Stimulated activated memory B cell treated with anti-CD40 and anti-IgM and Interleukin-4, amounts not matched to agents 10 μg/mL and 1 μg/mL and 100 μg/mL, for 72 hours (primary cell): ENCODE results near the gene FNDC3B.

Source experiments
- ATAC-seq: fragments of 150-1000 bp; cut with Tn5 transposase; 2 replicates; pipeline ENCODE4 v1.10.0; 2021
- H3K27ac Mint-ChIP-seq: one replicate; pipeline ENCODE4 v1.8.0; 2022; ENCODE audit warnings: mild to moderate bottlenecking, mixed read lengths
- H3K27me3 Mint-ChIP-seq: one replicate; pipeline ENCODE4 v1.8.0; 2022; ENCODE audit warnings: mixed read lengths
- H3K36me3 Mint-ChIP-seq: one replicate; pipeline ENCODE4 v1.8.0; 2022; ENCODE audit warnings: mixed read lengths
- H3K4me1 Mint-ChIP-seq: one replicate; pipeline ENCODE4 v1.8.0; 2022; ENCODE audit warnings: mixed read lengths
- H3K4me3 Mint-ChIP-seq: one replicate; pipeline ENCODE4 v1.8.0; 2022; ENCODE audit warnings: mild to moderate bottlenecking, moderate library complexity, mixed read lengths
- H3K9me3 Mint-ChIP-seq: one replicate; pipeline ENCODE4 v1.8.0; 2022; ENCODE audit warnings: mixed read lengths

Gene FNDC3B

DNA sequence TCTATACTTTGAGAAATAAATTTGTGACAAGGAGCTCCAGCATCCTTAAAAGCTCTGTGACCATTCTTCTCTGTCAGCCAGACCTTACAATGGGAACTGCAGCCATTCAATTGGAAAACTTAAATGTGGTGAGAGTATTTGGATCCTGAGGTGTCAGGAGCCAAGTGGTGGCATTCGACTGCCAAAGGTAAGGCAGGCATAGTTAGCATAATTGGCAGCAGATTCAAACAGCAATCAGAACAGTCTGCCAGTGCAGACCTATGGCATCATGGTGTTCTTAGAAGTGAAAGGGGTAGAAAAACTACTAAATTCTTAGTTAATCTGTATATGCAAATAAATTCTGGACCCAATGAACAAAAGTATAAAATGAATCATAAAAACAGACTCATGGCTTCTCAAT lies 18.2 kb upstream of the FNDC3B start:
- H3K9me3 Mint-ChIP-seq: peaks cover 3% of the 10 kb centered on the region
- H3K36me3 Mint-ChIP-seq: no peaks in the 10 kb centered on the region
- H3K4me1 Mint-ChIP-seq: no peaks in the 10 kb centered on the region
- H3K27ac Mint-ChIP-seq: no peak overlapping the region
- no peaks in the 10 kb centered on the region for H3K27me3 Mint-ChIP-seq
- ATAC-seq: no peak
- H3K4me3 Mint-ChIP-seq: no peak overlapping the region

DNA sequence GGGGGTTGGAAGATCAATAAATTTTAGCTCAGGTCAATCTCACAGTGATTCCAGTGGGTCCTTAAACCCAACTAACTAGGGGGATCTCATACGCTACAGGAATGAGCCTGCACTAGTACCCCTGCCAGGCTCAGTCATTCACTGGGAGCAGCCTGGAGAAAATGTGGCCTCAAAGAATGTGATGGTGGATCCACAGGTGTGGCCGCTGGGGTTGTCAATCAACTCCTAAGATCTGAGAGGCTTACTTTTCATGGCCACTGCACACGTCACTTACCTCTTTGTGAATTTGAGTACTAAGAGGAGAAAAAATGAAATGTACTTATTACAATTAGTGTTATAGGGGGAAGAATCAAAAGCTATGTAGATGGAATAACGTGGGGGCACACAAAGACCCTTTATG lies 17.5 kb upstream of the FNDC3B start:
- Mint-ChIP-seq H3K27ac (no peak overlapping the region), H3K4me1 (no peaks in the 10 kb centered on the region), H3K4me3 (no peak overlapping the region), H3K36me3 (no peaks in the 10 kb centered on the region), H3K9me3 (peaks cover 3% of the 10 kb centered on the region), H3K27me3 (no peaks in the 10 kb centered on the region)
- ATAC-seq: no peak

DNA sequence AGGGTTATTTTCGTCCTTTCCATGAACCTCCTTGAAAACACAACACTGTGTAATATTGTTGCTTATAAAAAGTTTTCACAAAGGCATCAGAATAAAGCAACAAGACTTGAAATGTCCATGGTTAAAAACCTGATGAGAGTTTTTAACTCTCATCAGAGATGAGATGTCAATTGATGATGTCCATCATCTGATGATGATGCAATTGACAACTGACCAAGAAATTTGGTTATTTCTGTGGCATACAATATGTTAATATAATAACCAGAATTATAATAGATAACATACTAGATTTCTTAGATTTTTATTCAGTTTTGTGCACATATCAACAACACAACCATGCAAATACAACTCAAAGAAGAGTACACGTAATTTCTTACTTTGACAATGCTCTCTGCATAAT lies 15.5 kb upstream of the FNDC3B start:
- H3K27me3 Mint-ChIP-seq: peaks cover 8% of the 10 kb centered on the region
- no peak for ATAC-seq
- H3K9me3 Mint-ChIP-seq: no peaks in the 10 kb centered on the region
- no peaks in the 10 kb centered on the region for H3K4me1 Mint-ChIP-seq
- H3K36me3 Mint-ChIP-seq: no peaks in the 10 kb centered on the region
- H3K27ac Mint-ChIP-seq: no peak overlapping the region
- H3K4me3 Mint-ChIP-seq: no peak overlapping the region

DNA sequence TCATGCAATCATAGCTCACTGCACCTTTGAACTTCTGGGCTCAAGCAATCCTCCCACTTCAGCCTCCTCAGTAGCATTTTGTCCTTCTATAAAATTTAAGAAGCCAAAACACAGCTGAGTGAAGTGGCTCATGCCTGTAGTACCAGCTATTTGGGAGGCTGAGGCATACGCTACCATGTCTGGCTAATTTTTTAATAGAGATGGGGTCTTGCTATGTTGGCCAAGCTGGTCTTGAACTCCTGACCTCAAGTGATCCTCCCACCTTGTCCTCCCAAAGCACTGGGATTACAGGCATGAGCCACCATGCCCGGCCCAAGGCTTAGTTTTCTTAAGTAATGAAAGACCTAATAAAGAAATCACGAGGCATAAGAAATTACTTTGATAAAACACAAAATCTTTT lies 14.7 kb upstream of the FNDC3B start:
- no peaks in the 10 kb centered on the region for H3K9me3 Mint-ChIP-seq
- ATAC-seq: no peak
- no peaks in the 10 kb centered on the region for H3K36me3 Mint-ChIP-seq
- H3K27ac Mint-ChIP-seq: no peak overlapping the region
- peaks cover 8% of the 10 kb centered on the region for H3K27me3 Mint-ChIP-seq
- no peak overlapping the region for H3K4me3 Mint-ChIP-seq
- no peaks in the 10 kb centered on the region for H3K4me1 Mint-ChIP-seq

DNA sequence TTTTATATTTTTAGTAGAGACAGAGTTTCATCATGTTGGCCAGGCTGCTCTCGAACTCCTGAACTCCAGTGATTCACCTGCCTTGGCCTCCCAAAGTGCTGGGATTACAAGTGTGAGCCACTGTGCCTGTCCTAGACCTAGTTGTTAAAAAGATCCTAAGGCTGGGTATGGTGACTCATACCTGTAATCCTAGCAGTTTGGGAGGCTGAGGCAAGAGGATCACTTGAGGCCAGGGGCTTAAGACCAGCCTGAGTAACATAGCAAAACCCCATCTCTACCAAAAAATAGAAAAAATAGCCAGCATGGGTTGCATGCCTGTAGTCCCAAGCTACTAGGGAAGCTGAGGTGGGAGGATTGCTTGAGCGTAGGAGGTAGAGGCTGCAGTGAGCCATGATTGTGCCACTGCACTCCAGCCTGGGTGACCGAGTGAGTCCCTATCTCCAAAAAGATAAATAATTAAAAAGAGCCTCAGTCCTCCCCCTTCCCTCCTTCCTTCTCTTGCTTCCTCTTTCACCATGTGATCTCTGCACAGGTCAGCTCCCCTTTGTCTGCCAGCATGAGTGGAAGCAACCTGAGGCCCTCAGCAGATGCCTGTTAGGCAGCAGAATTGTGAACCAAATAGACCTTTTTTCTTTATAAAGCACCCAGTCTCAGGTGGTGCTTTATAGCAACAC lies 9.8 kb upstream of the FNDC3B start:
- Mint-ChIP-seq H3K27ac (no peak overlapping the region), H3K4me3 (no peak overlapping the region), H3K4me1 (no peaks in the 10 kb centered on the region), H3K36me3 (no peaks in the 10 kb centered on the region), H3K27me3 (peaks cover 37% of the 10 kb centered on the region), H3K9me3 (no peaks in the 10 kb centered on the region)
- ATAC-seq: no peak

DNA sequence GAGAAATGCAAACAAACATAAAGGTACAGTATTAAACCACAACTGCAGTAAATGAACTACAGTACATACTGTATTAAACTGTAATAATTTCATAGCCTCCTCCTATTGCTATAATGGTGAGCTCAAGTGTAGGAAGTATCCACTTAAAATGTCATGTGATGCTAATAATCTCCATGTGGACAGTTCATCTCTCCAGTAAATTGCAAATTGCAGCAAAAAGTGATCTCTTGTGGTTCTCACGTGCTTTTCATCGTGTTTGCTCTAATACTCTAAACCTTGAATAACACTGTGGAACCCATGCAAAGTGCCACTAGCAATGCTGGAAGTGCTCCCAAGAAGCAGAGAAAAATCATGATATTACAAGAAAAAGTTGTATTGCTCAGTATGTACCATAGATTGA lies 9.2 kb upstream of the FNDC3B start:
- peaks cover 43% of the 10 kb centered on the region for H3K27me3 Mint-ChIP-seq
- no peak overlapping the region for H3K27ac Mint-ChIP-seq
- H3K4me3 Mint-ChIP-seq: no peak overlapping the region
- H3K9me3 Mint-ChIP-seq: no peaks in the 10 kb centered on the region
- no peaks in the 10 kb centered on the region for H3K36me3 Mint-ChIP-seq
- H3K4me1 Mint-ChIP-seq: no peaks in the 10 kb centered on the region
- no peak for ATAC-seq

DNA sequence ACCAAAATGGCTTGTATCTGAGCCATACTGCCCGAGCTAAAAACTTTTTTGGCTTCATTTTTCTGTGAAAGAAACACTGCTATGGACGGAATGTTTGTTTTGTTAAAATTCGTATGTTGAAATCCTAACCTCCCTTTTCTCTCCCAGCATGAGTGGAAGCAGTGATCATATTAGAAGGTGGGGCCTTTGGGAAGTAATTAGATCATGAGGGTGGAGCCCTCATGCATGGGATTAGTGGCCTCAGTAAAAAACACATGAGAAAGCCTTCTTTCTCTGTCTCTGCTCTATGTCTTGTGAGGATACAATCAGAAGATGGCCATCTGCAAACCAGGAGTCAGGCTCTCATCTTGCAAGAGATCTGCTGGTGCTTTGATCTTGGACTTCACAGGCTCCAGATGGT lies 7.4 kb upstream of the FNDC3B start:
- no peaks in the 10 kb centered on the region for H3K9me3 Mint-ChIP-seq
- ATAC-seq: no peak
- H3K36me3 Mint-ChIP-seq: no peaks in the 10 kb centered on the region
- no peaks in the 10 kb centered on the region for H3K4me1 Mint-ChIP-seq
- H3K27me3 Mint-ChIP-seq: peaks cover 46% of the 10 kb centered on the region
- no peak overlapping the region for H3K4me3 Mint-ChIP-seq
- no peak overlapping the region for H3K27ac Mint-ChIP-seq

DNA sequence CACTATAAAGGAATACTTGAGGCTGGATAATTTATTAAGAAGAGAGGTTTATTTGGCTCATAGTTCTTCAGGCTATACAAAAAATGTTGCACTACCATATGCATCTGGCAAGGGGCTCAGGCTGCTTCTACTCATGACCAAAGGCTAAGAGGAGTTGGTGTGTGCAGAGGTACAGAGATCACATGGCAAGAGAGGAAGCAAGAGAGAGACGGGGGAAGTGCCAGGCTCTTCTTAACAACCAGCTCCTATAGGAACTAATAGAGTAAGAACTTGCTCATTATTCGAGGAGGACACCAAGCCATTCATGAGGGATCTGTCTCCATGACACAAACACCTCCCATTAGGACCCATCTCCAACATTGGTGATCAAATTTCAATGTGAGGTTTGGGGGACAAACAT lies 6.0 kb upstream of the FNDC3B start:
- Mint-ChIP-seq H3K4me3 (no peak overlapping the region), H3K27me3 (peaks cover 52% of the 10 kb centered on the region), H3K27ac (no peak overlapping the region), H3K9me3 (no peaks in the 10 kb centered on the region), H3K36me3 (no peaks in the 10 kb centered on the region), H3K4me1 (no peaks in the 10 kb centered on the region)
- no peak for ATAC-seq

DNA sequence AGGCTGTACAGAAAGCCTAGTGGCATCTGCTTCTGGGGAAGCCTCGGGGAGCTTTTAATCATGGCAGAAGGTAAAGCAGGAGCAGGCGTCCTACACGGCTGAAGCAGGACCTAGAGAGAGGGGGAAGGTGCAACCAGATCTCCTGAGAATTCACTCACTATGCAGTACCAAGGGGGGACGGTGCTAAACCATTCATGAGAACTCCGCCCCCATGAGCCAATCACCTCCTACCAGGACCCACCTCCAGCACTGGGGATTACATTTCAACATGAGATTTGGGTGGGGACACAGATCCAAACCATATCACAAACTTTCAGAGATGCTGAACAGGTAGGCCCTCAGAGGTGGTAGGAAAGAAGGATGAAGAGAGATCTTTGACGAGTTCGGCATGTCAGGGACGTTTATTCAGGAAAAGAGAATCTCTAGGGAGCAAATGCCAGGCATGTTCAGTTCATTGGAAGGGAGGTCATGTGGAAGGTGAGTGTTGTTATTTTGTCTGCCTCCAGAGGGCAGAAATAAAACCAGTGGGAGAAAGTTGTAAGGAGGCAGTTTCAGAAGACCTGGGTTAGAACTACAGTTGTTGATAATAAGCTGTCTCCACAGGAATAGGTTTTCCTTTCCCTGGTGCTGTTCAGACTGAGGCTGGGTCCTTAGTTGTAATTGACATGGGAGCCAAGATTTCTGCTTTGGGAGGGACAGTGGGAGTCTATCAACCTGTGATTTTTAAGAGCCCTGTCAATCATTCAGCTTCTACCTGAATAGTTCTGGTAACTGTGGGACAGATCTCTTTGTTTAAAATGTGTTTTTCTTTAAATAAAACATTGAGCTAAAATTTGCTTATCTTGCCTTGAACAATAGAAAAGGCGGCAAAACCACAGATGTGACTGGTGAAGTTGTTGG lies 4.3 kb upstream of the FNDC3B start:
- Mint-ChIP-seq H3K4me1 (no peaks in the 10 kb centered on the region), H3K27ac (no peak overlapping the region), H3K27me3 (peaks cover 52% of the 10 kb centered on the region), H3K9me3 (no peaks in the 10 kb centered on the region), H3K36me3 (no peaks in the 10 kb centered on the region), H3K4me3 (no peak overlapping the region)
- no peak for ATAC-seq

DNA sequence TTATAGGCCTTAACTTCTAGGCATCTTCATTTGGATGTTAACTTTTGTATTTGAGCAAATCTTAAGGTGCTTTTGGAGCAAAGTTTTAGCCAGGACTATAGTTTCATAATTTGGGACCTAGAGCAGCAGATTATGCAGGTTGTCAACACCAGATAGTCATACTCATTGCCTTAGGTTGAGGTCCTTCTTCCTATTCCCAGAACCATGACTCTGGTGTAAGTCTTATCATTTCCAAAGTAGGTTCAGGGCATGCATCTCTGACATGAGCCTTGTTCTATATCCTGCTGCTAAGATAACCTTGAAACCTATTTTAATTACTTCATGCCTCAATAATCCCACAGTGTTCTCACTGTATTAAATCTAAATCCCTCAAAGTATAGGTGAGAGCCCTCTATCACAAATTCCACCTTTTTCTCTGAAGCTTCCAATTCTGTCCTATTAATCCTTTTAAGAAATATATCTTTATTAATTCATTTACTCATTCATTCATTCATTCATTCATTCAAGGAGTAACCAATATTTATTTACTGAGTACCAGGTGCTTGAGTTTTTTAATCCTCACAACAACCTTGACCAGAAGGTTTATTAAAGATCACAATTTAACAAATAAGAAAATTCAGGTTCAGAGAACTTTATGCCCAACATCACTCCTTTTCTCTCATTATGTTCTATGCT lies 2.7 kb upstream of the FNDC3B start:
- H3K4me1 Mint-ChIP-seq: peaks cover 8% of the 10 kb centered on the region
- H3K36me3 Mint-ChIP-seq: no peaks in the 10 kb centered on the region
- no peak overlapping the region for H3K27ac Mint-ChIP-seq

DNA sequence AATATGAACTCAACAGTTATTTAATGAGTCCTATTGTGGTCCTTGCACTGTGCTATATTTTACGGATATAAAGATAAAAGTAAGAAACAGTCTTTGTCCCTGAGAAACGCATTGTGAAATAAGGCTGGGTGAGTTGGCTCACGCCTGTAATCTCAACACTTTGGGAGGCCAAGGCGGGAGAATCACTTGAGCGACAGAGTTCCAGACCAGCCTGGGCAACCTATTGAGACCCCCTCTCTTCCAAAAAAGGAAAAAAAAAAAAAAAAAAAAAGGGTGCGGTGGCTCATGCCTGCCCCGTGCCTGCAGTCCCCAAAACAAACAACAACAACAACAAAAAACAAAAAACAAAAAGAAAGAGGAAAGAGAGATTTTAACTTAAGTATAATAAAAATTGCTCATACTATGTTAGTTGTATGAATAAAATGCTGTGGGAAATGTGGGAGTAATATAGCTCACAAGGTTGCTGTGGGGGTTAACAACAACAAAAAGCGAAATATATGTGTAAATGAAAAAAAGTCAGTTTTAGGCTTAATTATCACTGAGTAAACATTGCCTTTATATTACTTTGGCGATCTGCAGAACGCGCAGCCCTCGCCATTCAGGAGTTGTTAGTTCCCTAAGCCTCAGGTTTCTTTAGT lies 461 bp upstream of the FNDC3B start:
- ATAC-seq: no peak
- Mint-ChIP-seq H3K4me3 (peak overlapping the region; percentile 95), H3K9me3 (no peaks in the 10 kb centered on the region), H3K4me1 (peaks cover 8% of the 10 kb centered on the region), H3K36me3 (no peaks in the 10 kb centered on the region), H3K27me3 (peaks cover 26% of the 10 kb centered on the region), H3K27ac (peak overlapping the region; percentile 91)

More for the DNA sequence above, 2.7 kb upstream of the FNDC3B start:
- H3K27me3 Mint-ChIP-seq: peaks cover 41% of the 10 kb centered on the region
- no peak for ATAC-seq
- no peaks in the 10 kb centered on the region for H3K9me3 Mint-ChIP-seq
- H3K4me3 Mint-ChIP-seq: no peak overlapping the region

DNA sequence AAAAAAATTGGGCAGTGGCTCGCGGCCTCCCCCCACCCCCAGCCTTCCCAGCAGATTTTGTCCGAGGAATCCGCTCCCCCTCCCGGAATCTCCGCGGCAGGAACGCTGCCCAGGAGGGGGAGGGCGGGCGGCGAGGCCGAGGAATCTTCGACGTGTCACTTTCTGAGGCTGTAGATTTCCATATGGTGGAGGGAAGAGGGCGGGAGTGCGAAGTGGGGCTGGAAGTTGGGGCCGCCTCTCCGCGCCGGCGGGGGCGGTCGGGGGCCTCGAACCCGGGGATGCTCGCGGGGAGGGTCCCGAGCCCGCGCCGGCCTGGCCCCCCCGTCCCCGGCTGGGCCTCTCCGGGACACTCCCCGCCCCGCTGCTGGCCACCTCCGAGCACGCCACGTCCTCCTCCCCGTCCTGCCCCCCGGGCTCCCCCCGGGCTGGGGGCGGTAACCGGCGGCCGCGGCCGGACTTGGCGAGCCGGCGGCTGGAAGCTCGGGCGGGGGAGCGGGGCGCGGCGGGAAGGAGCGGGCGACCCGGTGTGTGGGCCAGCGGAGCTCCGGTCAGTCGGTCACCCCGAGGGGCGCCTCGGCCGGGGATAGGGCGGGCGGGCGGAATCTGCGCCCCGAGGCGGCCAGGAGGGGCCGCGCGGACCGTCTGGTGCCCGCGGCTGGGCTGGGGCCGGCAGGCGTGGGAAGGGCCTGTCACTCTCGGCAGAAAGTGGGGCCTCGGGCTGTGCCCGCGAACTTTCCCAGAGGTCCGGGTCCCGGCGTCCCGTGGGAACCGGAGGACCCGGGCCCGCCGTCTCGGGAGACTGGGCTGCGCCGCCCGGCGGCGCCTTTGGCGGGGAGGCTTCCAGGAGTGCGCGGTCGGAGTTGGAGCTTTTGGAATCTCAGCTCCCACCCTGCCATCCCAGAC lies 951 bp downstream of the FNDC3B start:
- H3K27ac Mint-ChIP-seq: peak overlapping the region; percentile 91
- no peaks in the 10 kb centered on the region for H3K9me3 Mint-ChIP-seq
- peak overlapping the region; percentile 95 for H3K4me3 Mint-ChIP-seq
- H3K4me1 Mint-ChIP-seq: peaks cover 8% of the 10 kb centered on the region
- H3K36me3 Mint-ChIP-seq: no peaks in the 10 kb centered on the region
- peaks cover 15% of the 10 kb centered on the region for H3K27me3 Mint-ChIP-seq
- peak; percentile 66 for ATAC-seq

DNA sequence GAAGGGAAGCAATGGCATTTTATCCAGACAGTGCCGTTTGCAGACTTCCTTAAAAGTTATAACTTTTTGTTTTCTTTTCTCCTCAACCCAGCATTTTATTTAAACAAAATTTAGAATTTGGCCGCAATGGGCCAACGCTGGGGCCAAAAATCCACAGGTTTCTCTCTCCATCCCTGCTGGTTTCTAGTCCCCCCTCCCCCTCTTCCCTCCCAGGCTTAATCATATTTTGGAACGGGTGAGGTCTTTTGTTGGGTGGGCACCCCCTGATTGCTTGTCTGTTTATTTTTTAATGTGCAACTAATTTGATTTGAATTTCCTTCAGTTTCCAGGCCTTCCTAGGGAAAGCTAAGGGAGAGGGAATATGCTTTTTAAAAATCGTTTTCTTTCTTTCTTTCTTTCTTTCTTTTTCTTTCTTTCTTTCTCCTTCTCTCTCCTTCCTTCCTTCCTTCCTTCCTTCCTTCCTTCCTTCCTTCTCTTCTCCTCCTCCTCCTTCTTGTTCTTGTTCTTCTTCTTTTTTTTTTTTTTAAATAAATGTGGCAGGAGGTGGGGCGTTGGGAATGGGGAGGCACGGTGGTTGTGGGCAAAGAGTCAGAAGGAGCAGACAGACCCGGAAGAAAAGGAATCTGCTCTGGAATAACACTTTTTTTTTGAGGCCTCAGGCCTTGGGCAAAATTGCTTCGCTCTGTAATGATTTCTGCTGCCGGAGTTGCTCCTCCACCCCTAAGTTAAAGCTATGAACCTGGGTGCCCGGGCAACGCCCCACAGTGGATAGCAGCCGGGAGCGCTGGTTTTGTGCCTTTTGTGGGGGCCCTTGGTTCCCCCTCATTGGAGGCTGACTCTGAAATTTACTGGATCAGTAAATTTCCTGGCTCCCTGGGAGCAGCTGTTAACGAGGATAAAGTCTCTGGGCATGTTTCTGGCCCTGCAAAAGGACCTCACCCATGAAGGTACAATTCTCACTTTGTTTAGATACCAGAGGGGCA lies 1.9 kb downstream of the FNDC3B start:
- H3K9me3 Mint-ChIP-seq: no peaks in the 10 kb centered on the region
- no peak for ATAC-seq
- peak overlapping the region; percentile 36 for H3K27ac Mint-ChIP-seq
- peaks cover 14% of the 10 kb centered on the region for H3K27me3 Mint-ChIP-seq
- peak overlapping the region; percentile 67 for H3K4me3 Mint-ChIP-seq
- H3K36me3 Mint-ChIP-seq: no peaks in the 10 kb centered on the region
- peaks cover 8% of the 10 kb centered on the region for H3K4me1 Mint-ChIP-seq
